B cell (primary cell): ENCODE data around the gene P2RX3. TPM values are rescaled to one million over a fixed set of nuclear protein-coding genes. Genes with fewer than 3 reads are reported as not detected.

Source experiments
- ATAC-seq: fragments of 200-7000 bp; cut with Tn5 transposase; one replicate; pipeline ENCODE4 v1.10.0; 2021; ENCODE audit warnings: low read depth, mild to moderate bottlenecking, moderate number of reproducible peaks, moderate library complexity
- CTCF ChIA-PET: fragments of 350-600 bp; sonication (Branson Sonifier 250); formaldehyde crosslinking; loops from one replicate; lab custom pipeline; 2021; ENCODE audit warnings: antibody characterized with exemption, inconsistent platforms; lab: Charles Lee
- POLR2A ChIA-PET: fragments of 350-600 bp; sonication (Branson Sonifier 250); formaldehyde crosslinking; loops from one replicate; lab custom pipeline; 2021; ENCODE audit warnings: antibody characterized with exemption; lab: Charles Lee
- DNase-seq: peaks from one replicate; pipeline ENCODE4 v3.0.0; 2013
- H2AFZ ChIP-seq: 2 replicates; pipeline ENCODE4 v1.6.1; 2012; ENCODE audit warnings: mild to moderate bottlenecking, low read depth, low read length; ENCODE audit not compliant: insufficient read depth, poor library complexity, severe bottlenecking
- H3K27ac ChIP-seq, 2 donors: 1 replicate in 1 of 2; 2 replicates in 1 of 2; pipeline ENCODE4 v1.5.1; 2012 to 2013; ENCODE audit warnings: low read length in 2 of 2, mild to moderate bottlenecking in 2 of 2, moderate library complexity in 1 of 2
- H3K27me3 ChIP-seq, 4 experiments: fragments of 200-600 bp in 1 of 4; sonication (generic) in 1 of 4; replicated peaks in 1 of 4; 1 replicate in 2 of 4; 2 replicates in 2 of 4; pipeline versions ENCODE4 v1.6.1 to v1.7.0; 2013 to 2016; ENCODE audit warnings: low read length in 3 of 4, mild to moderate bottlenecking in 2 of 4, mixed read lengths in 1 of 4, moderate library complexity in 1 of 4; ENCODE audit not compliant: insufficient read depth in 4 of 4, control insufficient read depth in 3 of 4; ENCODE audit errors: control extremely low read depth in 1 of 4
- H3K36me3 ChIP-seq, 2 experiments: replicated peaks in 1 of 2; 1 replicate in 1 of 2; 2 replicates in 1 of 2; pipeline versions ENCODE4 v1.6.1 to v1.7.1; 2013; ENCODE audit warnings: low read length in 1 of 2; ENCODE audit not compliant: insufficient read depth in 2 of 2, control insufficient read depth in 1 of 2; ENCODE audit errors: control extremely low read depth in 1 of 2, extremely low read depth in 1 of 2
- H3K4me1 ChIP-seq, 2 donors: fragments of 200-600 bp in 1 of 2; sonication (generic) in 1 of 2; 1 replicate in 1 of 2; 2 replicates in 1 of 2; pipeline versions ENCODE4 v1.5.1 to v1.6.1; 2013 to 2017; ENCODE audit warnings: low read length in 2 of 2; ENCODE audit not compliant: control insufficient read depth in 2 of 2, insufficient read depth in 2 of 2
- H3K4me2 ChIP-seq: replicated peaks from 2 replicates; pipeline ENCODE3; 2012; ENCODE audit warnings: mild to moderate bottlenecking, low read depth, low read length; ENCODE audit not compliant: poor library complexity, severe bottlenecking
- H3K4me3 ChIP-seq, 5 experiments: fragments of 200-600 bp in 1 of 5; sonication (generic) in 1 of 5; 1 replicate in 3 of 5; 2 replicates in 2 of 5; pipeline versions ENCODE4 v1.5.1 to v1.7.0; 2011 to 2016; ENCODE audit warnings: low read length in 4 of 5, mild to moderate bottlenecking in 4 of 5, low read depth in 2 of 5, control low read depth in 1 of 5, moderate library complexity in 1 of 5; ENCODE audit not compliant: insufficient read depth in 1 of 5; ENCODE audit errors: control extremely low read depth in 1 of 5, extremely low read depth in 1 of 5
- H3K79me2 ChIP-seq: fragments of 200-600 bp; sonication (generic); one replicate; pipeline ENCODE4 v1.6.0; 2016; ENCODE audit warnings: low read length; ENCODE audit not compliant: control insufficient read depth, insufficient read depth
- H3K9ac ChIP-seq: fragments of 200-600 bp; sonication (generic); 2 replicates; pipeline ENCODE4 v1.6.1; 2017; ENCODE audit warnings: mild to moderate bottlenecking, low read length, moderate library complexity
- H3K9me3 ChIP-seq, 3 donors: one replicate each; pipeline versions ENCODE4 v1.6.1 to v1.7.1; 2013; ENCODE audit warnings: low read length in 2 of 3; ENCODE audit not compliant: control insufficient read depth in 2 of 3, insufficient read depth in 1 of 3; ENCODE audit errors: control extremely low read depth in 1 of 3
- H4K20me1 ChIP-seq: 2 replicates; pipeline ENCODE4 v1.6.0; 2012; ENCODE audit warnings: mild to moderate bottlenecking, low read length; ENCODE audit not compliant: insufficient read depth, control insufficient read depth, poor library complexity, severe bottlenecking
- H3K27ac Mint-ChIP-seq: one replicate; pipeline ENCODE4 v1.8.0; 2021; ENCODE audit warnings: mixed read lengths
- H3K27me3 Mint-ChIP-seq: one replicate; pipeline ENCODE4 v1.8.0; 2021; ENCODE audit warnings: mixed read lengths
- H3K4me1 Mint-ChIP-seq: one replicate; pipeline ENCODE4 v1.8.0; 2021; ENCODE audit warnings: mixed read lengths
- H3K4me3 Mint-ChIP-seq: one replicate; pipeline ENCODE4 v1.8.0; 2021; ENCODE audit warnings: mixed read lengths
- H3K9me3 Mint-ChIP-seq: one replicate; pipeline ENCODE4 v1.8.0; 2022; ENCODE audit warnings: mixed read lengths; ENCODE audit not compliant: insufficient read depth
- CTCF ChIP-seq: fragments of 200-600 bp; IDR thresholded peaks from one replicate; pipeline ENCODE4 v1.8.0; 2022; ENCODE audit warnings: antibody characterized with exemption, mild to moderate bottlenecking
- EZH2 ChIP-seq: IDR thresholded peaks from 2 replicates; pipeline ENCODE4 v1.6.1; 2012; ENCODE audit warnings: borderline replicate concordance, low read depth, mild to moderate bottlenecking, moderate library complexity, low read length; ENCODE audit not compliant: insufficient read depth, poor library complexity, severe bottlenecking
- WGBS: methylation state at CpG from one replicate; pipeline ENCODE4 v1.1.5; 2013; ENCODE audit warnings: missing lambda C conversion rate; ENCODE audit not compliant: insufficient coverage; 5-methylcytosine and 5-hydroxymethylcytosine counted together
- intact Hi-C: fragments of 100-400 bp; cut with micrococcal nuclease; formaldehyde crosslinking; loops from one replicate; pipeline ENCODE4 v1.10.0; 2022
- polyA plus RNA-seq: library from polyadenylated mRNA; depleted of rRNA; stranded (reverse); fragments of >200 nt; gene quantifications from 2 replicates; pipeline ENCODE4 v1.2.3, GENCODE V29; 2012
- total RNA-seq, 2 donors: library from RNA; stranded (reverse); fragments of 120-200 nt in 1 of 2; gene quantifications; 1 replicate in 1 of 2; 2 replicates in 1 of 2; pipeline versions ENCODE4 v1.2.3 to v1.2.4, GENCODE V29; 2013 to 2022

Gene P2RX3
- total and polyA plus RNA-seq, 2 donors (not counting 1 experiment from before 2014, with no cell fraction given), result not detected

DNA sequence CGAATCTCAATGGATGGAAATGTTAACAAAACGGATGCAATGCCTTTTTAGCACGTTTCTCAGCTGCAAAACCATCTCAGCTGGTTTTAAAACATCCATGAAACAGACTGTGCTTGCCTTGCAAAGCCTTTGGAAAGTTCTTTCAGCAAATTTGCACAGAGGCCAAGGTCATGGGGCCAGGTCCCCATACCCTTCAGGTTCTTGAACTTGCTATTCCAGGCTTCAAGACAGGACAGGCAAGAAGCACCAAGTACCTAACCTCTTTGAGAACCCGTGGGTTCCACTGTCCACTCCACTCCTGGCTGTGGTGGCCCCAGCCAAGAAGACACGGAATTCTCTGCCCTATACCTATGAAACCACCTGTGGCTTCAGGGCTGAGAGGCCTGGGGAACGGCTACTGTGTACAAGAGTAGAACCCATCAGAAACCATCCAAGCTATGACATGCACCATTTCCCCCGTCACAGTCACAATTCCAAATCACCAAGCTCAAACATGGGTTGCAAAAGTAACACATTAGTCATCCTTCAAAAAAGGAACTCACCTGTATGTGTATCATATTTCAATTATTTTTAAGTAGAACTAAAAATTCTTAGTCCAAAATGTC is 30.4 kb upstream of the P2RX3 start:
- H3K9me3 ChIP-seq, result no peaks in the 10 kb centered on the region
- H4K20me1 ChIP-seq, result no peaks in the 10 kb centered on the region
- H3K79me2 ChIP-seq, result no peaks in the 10 kb centered on the region
- H3K27me3 ChIP-seq, result peaks cover 0 to 9% (median 1%) of the 10 kb centered on the region in 4 experiments
- no peak overlapping the region for H3K9ac ChIP-seq
- H3K4me3 ChIP-seq, result no peak overlapping the region
- POLR2A ChIA-PET, result no interaction called here
- no peaks in the 10 kb centered on the region for H3K27me3 Mint-ChIP-seq
- no peak overlapping the region for H3K27ac Mint-ChIP-seq
- ATAC-seq, result no peak
- H3K4me3 Mint-ChIP-seq, result no peak overlapping the region
- intact Hi-C loops, result no loop called here
- H3K4me2 ChIP-seq, result no peak overlapping the region
- TF ChIP-seq CTCF (no peak), EZH2 (no peak)
- WGBS, result 79% methylated on average over 7 of the region's 7 CpGs
- DNase-seq, result no peak
- peaks cover 11% of the 10 kb centered on the region in 2 donors for H3K4me1 ChIP-seq
- H2AFZ ChIP-seq, result no peak overlapping the region
- H3K4me1 Mint-ChIP-seq, result peaks cover 10% of the 10 kb centered on the region
- H3K27ac ChIP-seq, result no peak overlapping the region
- no peaks in the 10 kb centered on the region for H3K9me3 Mint-ChIP-seq
- H3K36me3 ChIP-seq, result no peaks in the 10 kb centered on the region
- CTCF ChIA-PET, result interaction anchor here (1.2 kb wide), 1 partner anchor 38 kb away, joined by 3 read pairs; no protein-coding TSS in a partner anchor

DNA sequence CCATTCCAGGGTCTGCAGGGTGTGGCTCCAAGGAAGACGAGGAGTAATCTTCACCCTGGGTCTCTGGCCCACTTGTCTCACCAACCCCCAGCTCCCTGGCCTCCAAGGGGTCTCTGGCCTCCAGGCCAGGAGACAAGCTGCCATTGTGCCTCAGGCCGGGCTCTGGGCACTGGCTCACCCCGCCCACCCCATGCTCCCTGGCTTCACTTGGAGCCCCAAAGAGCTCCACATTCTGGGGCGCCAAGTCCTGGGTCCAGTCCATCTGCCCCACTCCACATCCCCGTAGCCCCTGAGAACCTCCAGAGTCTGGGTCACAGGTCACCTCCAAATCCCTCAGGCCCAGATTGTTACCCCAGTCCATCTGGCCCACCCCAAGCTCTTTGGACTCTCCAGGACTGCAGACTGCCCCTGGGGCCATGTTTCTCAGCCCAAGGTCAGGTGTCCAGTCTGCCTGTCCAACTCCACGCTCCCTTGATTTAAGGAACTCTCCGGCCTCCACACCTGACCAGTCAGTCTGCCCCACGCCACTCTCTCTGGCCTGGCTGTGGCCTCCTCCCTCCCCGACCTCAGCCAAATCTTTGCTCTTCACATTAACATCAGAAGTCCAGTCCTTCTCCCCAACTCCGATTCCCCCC is 29.6 kb upstream of the P2RX3 start:
- ATAC-seq, result no peak
- no peak overlapping the region for H3K4me3 Mint-ChIP-seq
- intact Hi-C loops, result no loop called here
- H3K4me1 Mint-ChIP-seq, result peaks cover 10% of the 10 kb centered on the region
- H3K27ac Mint-ChIP-seq, result no peak overlapping the region
- no peaks in the 10 kb centered on the region for H3K9me3 Mint-ChIP-seq
- no peak overlapping the region for H3K4me3 ChIP-seq
- H3K9ac ChIP-seq, result no peak overlapping the region
- no peaks in the 10 kb centered on the region for H3K79me2 ChIP-seq
- H3K27ac ChIP-seq, result no peak overlapping the region
- H3K4me2 ChIP-seq, result no peak overlapping the region
- H3K9me3 ChIP-seq, result no peaks in the 10 kb centered on the region
- H4K20me1 ChIP-seq, result no peaks in the 10 kb centered on the region
- H3K4me1 ChIP-seq, result peaks cover 11% of the 10 kb centered on the region in 2 donors
- no peaks in the 10 kb centered on the region for H3K36me3 ChIP-seq
- H2AFZ ChIP-seq, result no peak overlapping the region
- ChIA-PET CTCF (interaction anchor here (1.2 kb wide), 2 partner anchors 16 to 37 kb away, joined by 3 read pairs; partner anchors contain the start of gene TNKS1BP1), POLR2A (no interaction called here)
- H3K27me3 ChIP-seq, result peaks cover 0 to 9% (median 1%) of the 10 kb centered on the region in 4 experiments
- DNase-seq, result no peak
- H3K27me3 Mint-ChIP-seq, result no peaks in the 10 kb centered on the region
- 98% methylated on average over 10 of the region's 10 CpGs for WGBS
- TF ChIP-seq CTCF (no peak), EZH2 (no peak)
